MCF 10A (cell line): ENCODE measurements around the gene PPM1K. TPM values are rescaled to one million over a fixed set of nuclear protein-coding genes. Genes with fewer than 3 reads are reported as not detected.

Source experiments
- Bru-seq: library from RNA; stranded (reverse); fragments of 400-500 nt; gene quantifications from one replicate; lab custom pipeline; 2021; lab: Mats Ljungman, UMichigan
- BruChase-seq, 2 experiments: library from RNA; stranded (reverse); fragments of 400-500 nt; gene quantifications; one replicate each; lab custom pipeline; 2021; lab: Mats Ljungman, UMichigan
- BruUV-seq: library from RNA; stranded (reverse); fragments of 400-500 nt; replicated peaks from 2 replicates; lab custom pipeline; 2021; lab: Mats Ljungman, UMichigan
- CTCF ChIA-PET: fragments of 300-600 bp; sonication (Branson Sonifier 250); formaldehyde crosslinking; extraction: SDS; loops from one replicate; lab custom pipeline; 2021; ENCODE audit warnings: antibody characterized with exemption, inconsistent platforms; lab: Yijun Ruan, JAX
- POLR2A ChIA-PET: fragments of 300-600, 350-650 bp; sonication (Branson Sonifier 250); formaldehyde crosslinking; extraction: SDS; loops from one replicate; lab custom pipeline; 2020; ENCODE audit warnings: antibody characterized with exemption, inconsistent platforms; lab: Yijun Ruan, JAX
- DNase-seq: peaks from one replicate; pipeline ENCODE4 v3.0.0-alpha.2; 2018; ENCODE audit not compliant: unreplicated experiment
- H3K27ac Mint-ChIP-seq: one replicate; pipeline ENCODE4 v1.8.0; 2022; ENCODE audit warnings: mild to moderate bottlenecking, low read depth, mixed read lengths; ENCODE audit not compliant: unreplicated experiment
- H3K27me3 Mint-ChIP-seq: one replicate; pipeline ENCODE4 v1.8.0; 2022; ENCODE audit warnings: mixed read lengths; ENCODE audit not compliant: insufficient read depth, unreplicated experiment
- H3K36me3 Mint-ChIP-seq: one replicate; pipeline ENCODE4 v1.8.0; 2022; ENCODE audit warnings: mild to moderate bottlenecking, moderate library complexity, mixed read lengths; ENCODE audit not compliant: insufficient read depth, unreplicated experiment
- H3K4me1 Mint-ChIP-seq: one replicate; pipeline ENCODE4 v1.8.0; 2022; ENCODE audit warnings: mixed read lengths; ENCODE audit not compliant: insufficient read depth, unreplicated experiment
- H3K4me3 Mint-ChIP-seq: one replicate; pipeline ENCODE4 v1.8.0; 2022; ENCODE audit warnings: mild to moderate bottlenecking, moderate library complexity, mixed read lengths; ENCODE audit not compliant: unreplicated experiment
- H3K9me3 Mint-ChIP-seq: one replicate; pipeline ENCODE4 v1.8.0; 2022; ENCODE audit warnings: mixed read lengths; ENCODE audit not compliant: unreplicated experiment
- intact Hi-C: fragments of 100-400 bp; cut with micrococcal nuclease; formaldehyde crosslinking; loops from 2 replicates; pipeline ENCODE4 v1.14.1; 2022
- long read RNA-seq: library from polyadenylated mRNA; stranded (forward); transcript quantifications from one replicate; pipeline ENCODE4 v2.0.0, GENCODE V29; 2022
- total RNA-seq: library from RNA; stranded (reverse); gene quantifications from 2 replicates; pipeline ENCODE4 v1.2.3, GENCODE V29; 2022
- TF ChIP-seq, protein P1 (sequence below): fragments of 200-600 bp; IDR thresholded peaks from one replicate; pipeline ENCODE4 v1.8.0; 2022; ENCODE audit warnings: antibody characterized with exemption, mild to moderate bottlenecking; ENCODE audit not compliant: unreplicated experiment

PPM1K gene
- total RNA-seq: 19.5 and 21.0 TPM in 2 replicates
- percentile 75 among the genes with signal in this experiment for Bru-seq, nascent RNA
- BruChase-seq, experiment 1, labeled RNA remaining after a 6-hour chase: percentile 88 among the genes with signal in this experiment
- BruChase-seq, experiment 2, labeled RNA remaining after a 2-hour chase: percentile 84 among the genes with signal in this experiment
- long read RNA-seq, full-length matches to known transcripts: 22 of 30 reads
- long read RNA-seq, partial matches to known transcripts: 1 of 30 reads
- long read RNA-seq, other reads (novel, unspliced or antisense): 7 of 30 reads

- CTCF ChIA-PET: interaction anchor here (0.5 to 2.1 kb wide), 9 partner anchors 12 to 239 kb away, joined by 3 to 7 read pairs (median 3); partner anchors contain the start of genes HERC6 and PYURF
- peaks cover 17% of the 10 kb centered on the region for H3K4me1 Mint-ChIP-seq
Measured at GRCh38 chr4:88284439-88285234, at the start of gene PPM1K. Gene PPM1K, minus strand, starts transcription at chr4:88284561. Its CDS starts 5,978 bp downstream, at chr4:88278583.

DNA sequence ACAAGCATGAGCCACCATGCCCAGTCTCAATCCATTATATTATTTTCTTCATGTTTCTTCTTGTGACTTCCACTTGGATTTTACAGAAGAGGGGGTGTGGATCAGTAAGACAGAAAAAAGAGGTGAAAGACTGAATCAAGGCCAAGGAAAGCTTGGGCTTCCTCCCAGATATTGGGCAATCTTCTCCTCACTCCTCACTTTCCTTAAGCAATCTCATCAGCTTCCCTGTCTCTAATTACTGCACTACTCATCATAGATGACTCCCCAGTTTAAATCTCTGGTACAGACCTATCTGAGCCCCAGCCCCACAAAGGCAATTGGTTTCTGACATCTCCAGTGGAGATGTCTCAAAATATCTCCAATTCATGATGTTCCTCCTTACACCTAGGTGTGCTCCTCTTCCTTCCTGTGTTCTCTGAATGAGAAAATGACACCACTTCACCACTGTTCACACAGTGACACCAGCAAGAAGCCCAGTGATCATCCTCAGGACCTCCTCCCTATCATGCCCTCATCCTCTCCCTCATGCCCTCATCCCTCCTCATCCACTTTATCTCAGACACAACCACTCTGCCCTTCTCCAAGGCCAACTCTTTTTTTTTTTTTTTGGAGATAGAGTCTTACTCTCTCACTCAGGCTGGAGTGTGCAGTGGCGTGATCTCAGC is 49.5 kb upstream of the PPM1K start:
- CTCF ChIA-PET: interaction anchor here (0.6 kb wide), 1 partner anchor 36 kb away, joined by 3 read pairs; no protein-coding TSS in a partner anchor
- intact Hi-C loops: no loop called here
- peak; percentile 83 for DNase-seq
- Mint-ChIP-seq H3K27ac (no peak overlapping the region), H3K4me1 (peaks cover 7% of the 10 kb centered on the region), H3K36me3 (no peaks in the 10 kb centered on the region), H3K4me3 (no peak overlapping the region), H3K9me3 (no peaks in the 10 kb centered on the region), H3K27me3 (no peaks in the 10 kb centered on the region)
- POLR2A ChIA-PET: interaction anchor here (0.7 to 1.4 kb wide), 7 partner anchors 13 to 115 kb away, joined by 3 to 6 read pairs (median 3); partner anchors contain the start of gene PPM1K
- no TSS peak for BruUV-seq
- TF ChIP-seq, protein P1, sequence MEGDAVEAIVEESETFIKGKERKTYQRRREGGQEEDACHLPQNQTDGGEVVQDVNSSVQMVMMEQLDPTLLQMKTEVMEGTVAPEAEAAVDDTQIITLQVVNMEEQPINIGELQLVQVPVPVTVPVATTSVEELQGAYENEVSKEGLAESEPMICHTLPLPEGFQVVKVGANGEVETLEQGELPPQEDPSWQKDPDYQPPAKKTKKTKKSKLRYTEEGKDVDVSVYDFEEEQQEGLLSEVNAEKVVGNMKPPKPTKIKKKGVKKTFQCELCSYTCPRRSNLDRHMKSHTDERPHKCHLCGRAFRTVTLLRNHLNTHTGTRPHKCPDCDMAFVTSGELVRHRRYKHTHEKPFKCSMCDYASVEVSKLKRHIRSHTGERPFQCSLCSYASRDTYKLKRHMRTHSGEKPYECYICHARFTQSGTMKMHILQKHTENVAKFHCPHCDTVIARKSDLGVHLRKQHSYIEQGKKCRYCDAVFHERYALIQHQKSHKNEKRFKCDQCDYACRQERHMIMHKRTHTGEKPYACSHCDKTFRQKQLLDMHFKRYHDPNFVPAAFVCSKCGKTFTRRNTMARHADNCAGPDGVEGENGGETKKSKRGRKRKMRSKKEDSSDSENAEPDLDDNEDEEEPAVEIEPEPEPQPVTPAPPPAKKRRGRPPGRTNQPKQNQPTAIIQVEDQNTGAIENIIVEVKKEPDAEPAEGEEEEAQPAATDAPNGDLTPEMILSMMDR: no peak

More at GRCh38 chr4:88284439-88285234, at the start of gene PPM1K:
- Mint-ChIP-seq H3K27ac (peak within 1 kb of the TSS; percentile 94), H3K9me3 (no peaks in the 10 kb centered on the region), H3K27me3 (no peaks in the 10 kb centered on the region), H3K4me3 (peak within 1 kb of the TSS; percentile 94), H3K36me3 (no peaks in the 10 kb centered on the region)
- peak; percentile 97 for DNase-seq
- POLR2A ChIA-PET: interaction anchor here (0.6 to 3.7 kb wide), 31 partner anchors 9 to 772 kb away, joined by 3 to 47 read pairs (median 4); partner anchors contain the start of genes HERC5, HERC6 and PYURF
- intact Hi-C loops: loop anchor here (2.0 to 5.0 kb wide), 3 partner anchors 66 to 233 kb away; partner anchors contain the start of gene HERC5
- TF ChIP-seq, protein P1: no peak
- BruUV-seq: TSS peak; percentile 33

DNA sequence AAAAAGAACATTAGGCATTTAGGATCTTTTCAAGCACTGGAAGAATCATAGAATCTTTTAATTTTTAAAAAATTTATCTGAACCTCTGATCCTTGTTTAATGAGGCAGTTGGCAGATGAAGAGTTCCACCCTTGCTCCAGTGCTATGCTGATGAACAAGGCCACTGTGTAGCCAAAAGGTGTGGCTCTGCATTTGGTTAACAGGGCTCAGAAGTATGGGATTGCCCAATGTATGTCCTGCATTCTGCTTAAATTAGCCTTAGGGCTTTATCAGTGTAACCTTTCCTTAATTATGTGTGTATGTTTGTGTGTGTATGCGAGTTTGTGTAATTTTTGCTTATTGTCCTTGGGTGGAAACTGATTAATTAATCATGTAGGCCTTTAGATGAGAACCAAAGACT is 43.3 kb upstream of the PPM1K start:
- intact Hi-C loops: no loop called here
- H3K27me3 Mint-ChIP-seq: no peaks in the 10 kb centered on the region

More for the DNA sequence above, 43.3 kb upstream of the PPM1K start:
- BruUV-seq: no TSS peak
- Mint-ChIP-seq H3K9me3 (no peaks in the 10 kb centered on the region), H3K27ac (no peak overlapping the region), H3K36me3 (no peaks in the 10 kb centered on the region), H3K4me3 (no peak overlapping the region), H3K4me1 (peaks cover 6% of the 10 kb centered on the region)
- TF ChIP-seq, protein P1: no peak
- CTCF ChIA-PET: interaction anchor here (0.7 to 0.8 kb wide), 2 partner anchors 120 to 140 kb away, joined by 3 read pairs; no protein-coding TSS in a partner anchor
- peak; percentile 58 for DNase-seq
- POLR2A ChIA-PET: no interaction called here
